Liver (tissue), 9 donors: Measurements from ENCODE around the gene DOP1B. TPM values are rescaled to one million over a fixed set of nuclear protein-coding genes. Genes with fewer than 3 reads are reported as not detected.

Source experiments
- DNase-seq: peaks from one replicate; pipeline ENCODE4 v3.0.0-alpha.2; 2017; ENCODE audit warnings: low spot score
- H3K27ac ChIP-seq, 2 donors: one replicate each; pipeline ENCODE4 v1.7.0; 2013; ENCODE audit warnings: inconsistent platforms in 2 of 2, low read length in 2 of 2, control low read depth in 1 of 2, low read depth in 1 of 2, mild to moderate bottlenecking in 1 of 2
- H3K27me3 ChIP-seq, 4 donors: one replicate each; pipeline versions ENCODE4 v1.6.1 to v1.7.0; 2013; ENCODE audit warnings: low read length in 3 of 4, inconsistent platforms in 1 of 4, mild to moderate bottlenecking in 1 of 4, moderate library complexity in 1 of 4; ENCODE audit not compliant: control insufficient read depth in 4 of 4, insufficient read depth in 4 of 4
- H3K36me3 ChIP-seq, 4 donors: one replicate each; pipeline versions ENCODE4 v1.6.1 to v1.7.0; 2013; ENCODE audit warnings: low read length in 3 of 4, mild to moderate bottlenecking in 3 of 4, low read depth in 1 of 4, moderate library complexity in 1 of 4; ENCODE audit not compliant: control insufficient read depth in 4 of 4, insufficient read depth in 3 of 4
- H3K4me1 ChIP-seq, 4 donors: one replicate each; pipeline versions ENCODE4 v1.6.1 to v1.7.0; 2013; ENCODE audit warnings: low read length in 3 of 4, mild to moderate bottlenecking in 3 of 4, moderate library complexity in 1 of 4; ENCODE audit not compliant: control insufficient read depth in 4 of 4, insufficient read depth in 4 of 4
- H3K4me3 ChIP-seq, 3 donors: one replicate each; pipeline versions ENCODE4 v1.6.1 to v1.7.0; 2013; ENCODE audit warnings: low read length in 3 of 3, control low read depth in 1 of 3, low read depth in 1 of 3, mild to moderate bottlenecking in 1 of 3
- H3K9ac ChIP-seq, 2 donors: one replicate each; pipeline ENCODE4 v1.7.0; 2013; ENCODE audit warnings: low read length in 2 of 2, mild to moderate bottlenecking in 2 of 2, moderate library complexity in 2 of 2, control low read depth in 1 of 2, low read depth in 1 of 2
- H3K9me3 ChIP-seq, 4 donors: one replicate each; pipeline versions ENCODE4 v1.6.1 to v1.7.0; 2013; ENCODE audit warnings: low read length in 3 of 4; ENCODE audit not compliant: control insufficient read depth in 4 of 4
- EGR1 ChIP-seq, 2 donors: IDR thresholded peaks; 2 replicates each; pipeline ENCODE4 v1.6.1; 2016 to 2018; ENCODE audit warnings: antibody characterized with exemption in 2 of 2, low read depth in 2 of 2
- FOXA1 ChIP-seq: IDR thresholded peaks from 2 replicates; pipeline ENCODE4 v1.6.1; 2016; ENCODE audit warnings: antibody characterized with exemption
- FOXA2 ChIP-seq: IDR thresholded peaks from 2 replicates; pipeline ENCODE4 v1.6.1; 2016; ENCODE audit warnings: antibody characterized with exemption
- GABPA ChIP-seq, 2 donors: IDR thresholded peaks in 1 of 2; conservative IDR thresholded peaks in 1 of 2; 2 replicates each; pipeline ENCODE4 v1.6.1; 2016; ENCODE audit warnings: antibody characterized with exemption in 2 of 2, mild to moderate bottlenecking in 1 of 2, moderate library complexity in 1 of 2
- HNF4A ChIP-seq, 2 donors: conservative IDR thresholded peaks; 2 replicates each; pipeline ENCODE4 v1.6.1; 2016; ENCODE audit warnings: antibody characterized with exemption in 2 of 2, mild to moderate bottlenecking in 2 of 2
- HNF4G ChIP-seq: IDR thresholded peaks from 2 replicates; pipeline ENCODE4 v1.6.1; 2016; ENCODE audit warnings: antibody characterized with exemption
- JUND ChIP-seq, 2 donors: IDR thresholded peaks; 2 replicates each; pipeline ENCODE4 v1.6.1; 2016; ENCODE audit warnings: antibody characterized with exemption in 2 of 2
- NR2F2 ChIP-seq: IDR thresholded peaks from 2 replicates; pipeline ENCODE4 v1.6.1; 2016; ENCODE audit warnings: antibody characterized with exemption
- RAD21 ChIP-seq, 2 donors: IDR thresholded peaks; 2 replicates each; pipeline ENCODE4 v1.6.1; 2016; ENCODE audit warnings: antibody characterized with exemption in 2 of 2, mild to moderate bottlenecking in 2 of 2
- RXRA ChIP-seq, 2 donors: IDR thresholded peaks; 2 replicates each; pipeline ENCODE4 v1.6.1; 2017 to 2018; ENCODE audit warnings: antibody characterized with exemption in 2 of 2, mild to moderate bottlenecking in 1 of 2
- SP1 ChIP-seq: IDR thresholded peaks from 2 replicates; pipeline ENCODE4 v1.6.1; 2018; ENCODE audit warnings: antibody characterized with exemption, mild to moderate bottlenecking
- TAF1 ChIP-seq: conservative IDR thresholded peaks from 2 replicates; pipeline ENCODE4 v1.6.1; 2016; ENCODE audit warnings: antibody characterized with exemption, mild to moderate bottlenecking
- YY1 ChIP-seq: IDR thresholded peaks from 2 replicates; pipeline ENCODE4 v1.6.1; 2016; ENCODE audit warnings: antibody characterized with exemption, mild to moderate bottlenecking
- WGBS: extraction: QIAGEN DNeasy Blood & Tissue Kit; methylation state at CpG from one replicate; pipeline ENCODE4 v1.1.7; 2013; 5-methylcytosine and 5-hydroxymethylcytosine counted together
- polyA plus RNA-seq, 2 donors: library from polyadenylated mRNA; stranded (reverse) in 1 of 2; unstranded in 1 of 2; fragments of 200-250 nt in 1 of 2; fragments of >200 nt in 1 of 2; fragmentation: Nextera tagmentation in 1 of 2; extraction: Ambion mirVana in 1 of 2; gene quantifications; one replicate each; pipeline versions ENCODE4 v1.2.1 to v1.2.3, GENCODE V29; 2013 to 2015
- total RNA-seq, 2 donors: library from RNA; depleted of rRNA; stranded (reverse); fragments of >200 nt; gene quantifications; one replicate each; pipeline ENCODE4 v1.2.3, GENCODE V29; 2014
- TF ChIP-seq, protein P1 (sequence below): IDR thresholded peaks from 2 replicates; pipeline ENCODE4 v1.6.1; 2016; ENCODE audit warnings: antibody characterized with exemption
- TF ChIP-seq, protein P2 (sequence below): IDR thresholded peaks from 2 replicates; pipeline ENCODE4 v1.6.1; 2016; ENCODE audit warnings: antibody characterized with exemption
- TF ChIP-seq, protein P3 (sequence below): fragments of 150-350 bp; IDR thresholded peaks from 2 replicates; pipeline ENCODE4 v1.5.1; 2017; ENCODE audit warnings: improper control_type of control experiment, low read depth, low read length; ENCODE audit not compliant: missing input control
- TF ChIP-seq, protein P4 (sequence below): IDR thresholded peaks from 2 replicates; pipeline ENCODE4 v1.6.1; 2016; ENCODE audit warnings: antibody characterized with exemption
- TF ChIP-seq, protein P5 (sequence below): IDR thresholded peaks from 2 replicates; pipeline ENCODE4 v1.6.1; 2016; ENCODE audit warnings: antibody characterized with exemption, mild to moderate bottlenecking
- donor health status: healthy.
- donor health status: healthy.
- donor health status: healthy.
- donor health status: healthy.
- donor health status: healthy.

DOP1B gene
- total and polyA plus RNA-seq, 4 donors = 5.8 to 7.1 (median 6.3) TPM

DNA sequence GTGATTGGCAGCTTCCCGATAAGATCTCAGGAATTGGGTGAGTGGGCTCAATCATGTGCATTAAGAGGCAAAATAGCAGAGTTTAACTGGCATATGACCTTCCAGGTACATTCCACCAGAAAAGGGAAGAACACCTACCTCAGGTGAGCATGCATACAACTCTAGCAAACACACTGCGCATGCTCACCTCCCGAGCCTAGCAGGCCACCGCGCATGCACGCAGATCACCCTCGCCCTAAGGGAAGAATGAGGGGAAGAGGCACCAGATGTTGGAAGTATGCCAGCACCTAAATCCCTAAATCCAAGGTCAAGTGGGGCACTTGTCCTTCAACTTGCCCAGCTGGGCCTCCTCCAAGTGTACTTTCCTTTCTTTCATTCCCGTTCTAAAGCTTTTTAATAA, 45.4 kb upstream of the DOP1B start:
- H3K27me3 ChIP-seq = no peaks in the 10 kb centered on the region
- no peak for TF ChIP-seq EGR1 (IDR thresholded peaks at IDR 0.05; ENCODE audit: low read depth in 2 of 2)
- no peak for TF ChIP-seq HNF4G
- no peak for TF ChIP-seq YY1
- TF ChIP-seq, protein P1, sequence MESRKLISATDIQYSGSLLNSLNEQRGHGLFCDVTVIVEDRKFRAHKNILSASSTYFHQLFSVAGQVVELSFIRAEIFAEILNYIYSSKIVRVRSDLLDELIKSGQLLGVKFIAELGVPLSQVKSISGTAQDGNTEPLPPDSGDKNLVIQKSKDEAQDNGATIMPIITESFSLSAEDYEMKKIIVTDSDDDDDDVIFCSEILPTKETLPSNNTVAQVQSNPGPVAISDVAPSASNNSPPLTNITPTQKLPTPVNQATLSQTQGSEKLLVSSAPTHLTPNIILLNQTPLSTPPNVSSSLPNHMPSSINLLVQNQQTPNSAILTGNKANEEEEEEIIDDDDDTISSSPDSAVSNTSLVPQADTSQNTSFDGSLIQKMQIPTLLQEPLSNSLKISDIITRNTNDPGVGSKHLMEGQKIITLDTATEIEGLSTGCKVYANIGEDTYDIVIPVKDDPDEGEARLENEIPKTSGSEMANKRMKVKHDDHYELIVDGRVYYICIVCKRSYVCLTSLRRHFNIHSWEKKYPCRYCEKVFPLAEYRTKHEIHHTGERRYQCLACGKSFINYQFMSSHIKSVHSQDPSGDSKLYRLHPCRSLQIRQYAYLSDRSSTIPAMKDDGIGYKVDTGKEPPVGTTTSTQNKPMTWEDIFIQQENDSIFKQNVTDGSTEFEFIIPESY = no peak
- TF ChIP-seq FOXA2 = no peak
- TF ChIP-seq, protein P2, sequence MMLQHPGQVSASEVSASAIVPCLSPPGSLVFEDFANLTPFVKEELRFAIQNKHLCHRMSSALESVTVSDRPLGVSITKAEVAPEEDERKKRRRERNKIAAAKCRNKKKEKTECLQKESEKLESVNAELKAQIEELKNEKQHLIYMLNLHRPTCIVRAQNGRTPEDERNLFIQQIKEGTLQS = no peak
- no peak for TF ChIP-seq NR2F2
- WGBS = 76% methylated on average over 8 of the region's 8 CpGs
- no peak overlapping the region for H3K9ac ChIP-seq
- no peak overlapping the region for H3K4me3 ChIP-seq
- peaks cover 0 to 7% (median 3%) of the 10 kb centered on the region in 4 donors for H3K4me1 ChIP-seq
- no peaks in the 10 kb centered on the region for H3K36me3 ChIP-seq
- H3K27ac ChIP-seq = no peak overlapping the region
- no peaks in the 10 kb centered on the region for H3K9me3 ChIP-seq
- DNase-seq = no peak

DNA sequence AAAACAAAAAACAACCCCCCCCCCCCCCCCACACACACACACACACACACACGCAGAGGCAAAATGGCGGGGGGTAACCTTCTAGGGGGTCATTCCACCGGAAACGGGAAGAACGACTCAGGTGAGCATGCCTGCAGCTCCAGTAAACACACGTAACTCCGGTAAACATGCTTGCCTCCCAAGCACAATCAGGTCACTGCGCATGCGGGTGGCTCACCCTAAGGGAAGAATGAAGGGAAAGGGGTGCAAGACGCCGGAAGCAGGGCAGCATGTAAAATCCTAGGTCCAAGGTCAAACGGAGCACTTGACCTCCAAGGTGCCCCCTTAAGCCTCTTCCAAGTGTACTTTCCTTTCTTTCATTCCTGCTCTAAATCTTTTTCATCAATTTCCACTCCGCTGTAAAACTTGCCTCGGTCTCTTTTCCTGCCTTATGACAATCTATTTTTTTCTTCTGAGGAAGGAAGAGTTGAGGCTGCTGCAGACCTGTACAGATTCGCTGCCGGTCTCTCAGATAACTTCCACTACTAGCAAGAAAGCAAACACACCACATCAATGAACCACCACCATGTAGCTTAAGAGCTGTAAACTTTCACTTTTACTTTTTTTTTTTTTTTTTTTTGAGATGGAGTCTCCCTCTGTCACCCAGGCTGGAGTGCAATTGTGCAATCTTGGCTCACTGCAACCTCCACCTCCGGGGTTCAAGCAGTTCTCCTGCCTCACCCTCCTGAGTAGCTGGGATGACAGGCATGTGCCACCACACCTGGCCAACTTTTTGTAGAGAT, 42.8 kb upstream of the DOP1B start:
- no peaks in the 10 kb centered on the region for H3K36me3 ChIP-seq
- H3K27me3 ChIP-seq = no peaks in the 10 kb centered on the region
- H3K4me1 ChIP-seq = peaks cover 0 to 7% (median 3%) of the 10 kb centered on the region in 4 donors
- TF ChIP-seq YY1 (peak; percentile 86), HNF4A (conservative IDR thresholded peaks at IDR 0.05) (peak; percentile 35 to 43), RAD21 (IDR thresholded peaks at IDR 0.05) (no peak), JUND (IDR thresholded peaks at IDR 0.05) (no peak), TAF1 (no peak), SP1 (peak; percentile 23), HNF4G (no peak), NR2F2 (no peak), FOXA1 (peak; percentile 24), GABPA (IDR thresholded peaks at IDR 0.05 in 1 of 2, conservative IDR thresholded peaks at IDR 0.05 in 1 of 2) (peak; percentile 53 to 78), FOXA2 (peak; percentile 69), RXRA (IDR thresholded peaks at IDR 0.05) (peak; percentile 48 to 61), EGR1 (IDR thresholded peaks at IDR 0.05; ENCODE audit: low read depth in 2 of 2) (no peak)
- TF ChIP-seq, protein P3, sequence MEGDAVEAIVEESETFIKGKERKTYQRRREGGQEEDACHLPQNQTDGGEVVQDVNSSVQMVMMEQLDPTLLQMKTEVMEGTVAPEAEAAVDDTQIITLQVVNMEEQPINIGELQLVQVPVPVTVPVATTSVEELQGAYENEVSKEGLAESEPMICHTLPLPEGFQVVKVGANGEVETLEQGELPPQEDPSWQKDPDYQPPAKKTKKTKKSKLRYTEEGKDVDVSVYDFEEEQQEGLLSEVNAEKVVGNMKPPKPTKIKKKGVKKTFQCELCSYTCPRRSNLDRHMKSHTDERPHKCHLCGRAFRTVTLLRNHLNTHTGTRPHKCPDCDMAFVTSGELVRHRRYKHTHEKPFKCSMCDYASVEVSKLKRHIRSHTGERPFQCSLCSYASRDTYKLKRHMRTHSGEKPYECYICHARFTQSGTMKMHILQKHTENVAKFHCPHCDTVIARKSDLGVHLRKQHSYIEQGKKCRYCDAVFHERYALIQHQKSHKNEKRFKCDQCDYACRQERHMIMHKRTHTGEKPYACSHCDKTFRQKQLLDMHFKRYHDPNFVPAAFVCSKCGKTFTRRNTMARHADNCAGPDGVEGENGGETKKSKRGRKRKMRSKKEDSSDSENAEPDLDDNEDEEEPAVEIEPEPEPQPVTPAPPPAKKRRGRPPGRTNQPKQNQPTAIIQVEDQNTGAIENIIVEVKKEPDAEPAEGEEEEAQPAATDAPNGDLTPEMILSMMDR = no peak
- TF ChIP-seq, protein P4, sequence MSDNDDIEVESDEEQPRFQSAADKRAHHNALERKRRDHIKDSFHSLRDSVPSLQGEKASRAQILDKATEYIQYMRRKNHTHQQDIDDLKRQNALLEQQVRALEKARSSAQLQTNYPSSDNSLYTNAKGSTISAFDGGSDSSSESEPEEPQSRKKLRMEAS = peak; percentile 34
- TF ChIP-seq, protein P5, sequence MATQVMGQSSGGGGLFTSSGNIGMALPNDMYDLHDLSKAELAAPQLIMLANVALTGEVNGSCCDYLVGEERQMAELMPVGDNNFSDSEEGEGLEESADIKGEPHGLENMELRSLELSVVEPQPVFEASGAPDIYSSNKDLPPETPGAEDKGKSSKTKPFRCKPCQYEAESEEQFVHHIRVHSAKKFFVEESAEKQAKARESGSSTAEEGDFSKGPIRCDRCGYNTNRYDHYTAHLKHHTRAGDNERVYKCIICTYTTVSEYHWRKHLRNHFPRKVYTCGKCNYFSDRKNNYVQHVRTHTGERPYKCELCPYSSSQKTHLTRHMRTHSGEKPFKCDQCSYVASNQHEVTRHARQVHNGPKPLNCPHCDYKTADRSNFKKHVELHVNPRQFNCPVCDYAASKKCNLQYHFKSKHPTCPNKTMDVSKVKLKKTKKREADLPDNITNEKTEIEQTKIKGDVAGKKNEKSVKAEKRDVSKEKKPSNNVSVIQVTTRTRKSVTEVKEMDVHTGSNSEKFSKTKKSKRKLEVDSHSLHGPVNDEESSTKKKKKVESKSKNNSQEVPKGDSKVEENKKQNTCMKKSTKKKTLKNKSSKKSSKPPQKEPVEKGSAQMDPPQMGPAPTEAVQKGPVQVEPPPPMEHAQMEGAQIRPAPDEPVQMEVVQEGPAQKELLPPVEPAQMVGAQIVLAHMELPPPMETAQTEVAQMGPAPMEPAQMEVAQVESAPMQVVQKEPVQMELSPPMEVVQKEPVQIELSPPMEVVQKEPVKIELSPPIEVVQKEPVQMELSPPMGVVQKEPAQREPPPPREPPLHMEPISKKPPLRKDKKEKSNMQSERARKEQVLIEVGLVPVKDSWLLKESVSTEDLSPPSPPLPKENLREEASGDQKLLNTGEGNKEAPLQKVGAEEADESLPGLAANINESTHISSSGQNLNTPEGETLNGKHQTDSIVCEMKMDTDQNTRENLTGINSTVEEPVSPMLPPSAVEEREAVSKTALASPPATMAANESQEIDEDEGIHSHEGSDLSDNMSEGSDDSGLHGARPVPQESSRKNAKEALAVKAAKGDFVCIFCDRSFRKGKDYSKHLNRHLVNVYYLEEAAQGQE = peak; percentile 27
- TF ChIP-seq, protein P1 = no peak
- TF ChIP-seq, protein P2 = no peak
- DNase-seq = peak; percentile 44
- peak overlapping the region; percentile 80 to 90 for H3K27ac ChIP-seq
- 29% methylated on average over 17 of the region's 17 CpGs for WGBS
- H3K4me3 ChIP-seq = peak overlapping the region; percentile 6 to 44 (median 14)
- H3K9ac ChIP-seq = no peak overlapping the region
- no peaks in the 10 kb centered on the region for H3K9me3 ChIP-seq
